Cardiac muscle cell (in vitro differentiated cells and primary cell): Measurements from ENCODE around the gene S100B. TPM values are rescaled to one million over a fixed set of nuclear protein-coding genes. Genes with fewer than 3 reads are reported as not detected.

Experiments
- DNase-seq, 2 donors: peaks; one replicate each; pipeline versions ENCODE4 v3.0.0 to v3.0.0-alpha.2; 2010 to 2017; ENCODE audit warnings: low read depth in 1 of 2, low spot score in 1 of 2
- H3K27ac ChIP-seq: fragments of 200-600 bp; sonication (generic); 2 replicates; pipeline ENCODE4 v1.5.1; 2016
- H3K27me3 ChIP-seq: fragments of 200-600 bp; sonication (generic); 2 replicates; pipeline ENCODE4 v1.6.0; 2016; ENCODE audit warnings: control low read depth
- H3K36me3 ChIP-seq: fragments of 200-600 bp; sonication (generic); 2 replicates; pipeline ENCODE4 v1.5.1; 2016; ENCODE audit warnings: control low read depth
- H3K4me1 ChIP-seq: fragments of 200-600 bp; sonication (generic); 2 replicates; pipeline ENCODE4 v1.8.1; 2017; ENCODE audit warnings: low read depth, mild to moderate bottlenecking, mixed run types
- H3K4me3 ChIP-seq: fragments of 200-600 bp; sonication (generic); 2 replicates; pipeline ENCODE4 v1.5.1; 2016; ENCODE audit warnings: mild to moderate bottlenecking
- H3K9me3 ChIP-seq: fragments of 200-600 bp; sonication (generic); 2 replicates; pipeline ENCODE4 v1.5.1; 2017; ENCODE audit warnings: low read depth, mild to moderate bottlenecking, control low read depth
- CTCF ChIP-seq: IDR thresholded peaks from 2 replicates; pipeline ENCODE4 v1.5.1; 2012; ENCODE audit warnings: low read depth, mild to moderate bottlenecking, low read length
- polyA plus RNA-seq: library from polyadenylated mRNA; unstranded; fragments of >200 nt; fragmentation: Nextera tagmentation; extraction: Ambion mirVana; gene quantifications from 2 replicates; pipeline ENCODE4 v1.2.1, GENCODE V29; 2016
- total RNA-seq: library from RNA; depleted of rRNA; stranded (reverse); fragments of >200 nt; gene quantifications from 2 replicates; pipeline ENCODE4 v1.2.3, GENCODE V29; 2016

Gene S100B
- 0.21 and 0.49 TPM in 2 replicates for total RNA-seq
- 0.16 and 0.81 TPM in 2 replicates for polyA plus RNA-seq

- Histone ChIP-seq H3K4me1 (peaks cover 4% of the 10 kb centered on the region), H3K36me3 (no peaks in the 10 kb centered on the region), H3K4me3 (no peak within 1 kb of the TSS), H3K9me3 (no peaks in the 10 kb centered on the region), H3K27me3 (peaks cover 2% of the 10 kb centered on the region), H3K27ac (no peak within 1 kb of the TSS)
- DNase-seq, result peak in 1 of 2 donors; percentile 14
- TF ChIP-seq CTCF, result no peak
Observed at GRCh38 chr21:46604975-46605766, at the start of gene S100B. S100B (minus strand) TSS chr21:46605082; CDS start chr21:46602415, 2,667 bp downstream.

- Histone ChIP-seq H3K4me3 (no peak overlapping the region), H3K36me3 (peaks cover 57% of the 10 kb centered on the region), H3K9me3 (no peaks in the 10 kb centered on the region), H3K27ac (no peak overlapping the region), H3K4me1 (no peaks in the 10 kb centered on the region), H3K27me3 (no peaks in the 10 kb centered on the region)
- no peak for TF ChIP-seq CTCF
- DNase-seq, result no peak
Observed at GRCh38 chr21:46651121-46651520, 46.2 kb upstream of the S100B start.

- Histone ChIP-seq H3K36me3 (peaks cover 62% of the 10 kb centered on the region), H3K27me3 (no peaks in the 10 kb centered on the region), H3K4me3 (no peak overlapping the region)
Observed at GRCh38 chr21:46650476-46651098, 45.7 kb upstream of the S100B start.

GRCh38 chr21:46649356-46649755 is 44.5 kb upstream of the S100B start:
- no peaks in the 10 kb centered on the region for H3K4me1 ChIP-seq
- no peaks in the 10 kb centered on the region for H3K9me3 ChIP-seq
- no peak for DNase-seq
- peaks cover 62% of the 10 kb centered on the region for H3K36me3 ChIP-seq
- H3K27ac ChIP-seq, result no peak overlapping the region
- no peaks in the 10 kb centered on the region for H3K27me3 ChIP-seq
- no peak for TF ChIP-seq CTCF
- H3K4me3 ChIP-seq, result no peak overlapping the region

More at GRCh38 chr21:46650476-46651098, 45.7 kb upstream of the S100B start:
- H3K27ac ChIP-seq, result no peak overlapping the region
- no peak for DNase-seq
- no peaks in the 10 kb centered on the region for H3K4me1 ChIP-seq
- no peaks in the 10 kb centered on the region for H3K9me3 ChIP-seq
- TF ChIP-seq CTCF, result no peak

- no peak overlapping the region for H3K27ac ChIP-seq
- H3K4me3 ChIP-seq, result no peak overlapping the region
- DNase-seq, result no peak
- no peaks in the 10 kb centered on the region for H3K27me3 ChIP-seq
- TF ChIP-seq CTCF, result no peak
- H3K9me3 ChIP-seq, result no peaks in the 10 kb centered on the region
- H3K36me3 ChIP-seq, result peaks cover 63% of the 10 kb centered on the region
- H3K4me1 ChIP-seq, result no peaks in the 10 kb centered on the region
Observed at GRCh38 chr21:46648539-46648938, 43.7 kb upstream of the S100B start.
